HCT116 (cell line): ENCODE measurements around the gene MTHFS. TPM values are rescaled to one million over a fixed set of nuclear protein-coding genes. Genes with fewer than 3 reads are reported as not detected.

Experiments
- ATAC-seq: fragments of 200-7000 bp; cut with Tn5 transposase; 2 replicates; pipeline ENCODE4 v1.9.1; 2020; ENCODE audit warnings: mild to moderate bottlenecking, moderate library complexity
- BruUV-seq: library from RNA; stranded (reverse); fragments of 400-500 nt; replicated peaks from 2 replicates; lab custom pipeline; 2021; lab: Mats Ljungman, UMichigan
- CTCF ChIA-PET: fragments of 300-600 bp; sonication (Branson Sonifier 250); formaldehyde crosslinking; loops from one replicate; lab custom pipeline; 2021; ENCODE audit warnings: antibody characterized with exemption; lab: Charles Lee
- POLR2A ChIA-PET: fragments of 300-600, 350-600 bp; sonication (Branson Sonifier 250); formaldehyde crosslinking; loops from one replicate; lab custom pipeline; 2021; ENCODE audit warnings: antibody characterized with exemption; lab: Charles Lee
- RAD21 ChIA-PET, 2 experiments: fragments of 300-600 bp; sonication (Branson Sonifier 250); formaldehyde crosslinking; loops; one replicate each; lab custom pipeline; 2023; ENCODE audit warnings: low total read pairs in 2 of 2; ENCODE audit not compliant: uncharacterized antibody in 2 of 2, unreplicated experiment in 2 of 2, low non-redundant PET in 1 of 2; lab: Charles Lee
- DNase-seq: peaks from one replicate; pipeline ENCODE4 v3.0.0-alpha.2; 2010; ENCODE audit warnings: low read depth, low spot score
- H2AFZ ChIP-seq: fragments of 200-600 bp; shearing (Covaris generic), sonication (generic); 2 replicates; pipeline ENCODE4 v1.6.1; 2017; ENCODE audit warnings: low read depth, mixed run types, mixed read lengths, antibody characterized with exemption, low read length; ENCODE audit not compliant: poor library complexity, severe bottlenecking
- H3K27ac ChIP-seq: 2 replicates; pipeline ENCODE4 v1.5.1; 2012; ENCODE audit warnings: low read depth, low read length
- H3K27me3 ChIP-seq: fragments of 200-600 bp; sonication (generic); 2 replicates; pipeline ENCODE4 v1.6.1; 2016; ENCODE audit warnings: mixed run types, low read length, mixed read lengths; ENCODE audit not compliant: insufficient read depth
- H3K36me3 ChIP-seq, 2 experiments: fragments of 200-500 bp in 1 of 2; fragments of 200-600 bp in 1 of 2; sonication (Bioruptor generic) in 1 of 2; sonication (generic) in 1 of 2; 2 replicates each; pipeline versions ENCODE4 v1.5.1 to v1.6.1; 2014 to 2016; ENCODE audit warnings: low read length in 2 of 2, inconsistent platforms in 1 of 2, mixed read lengths in 1 of 2, mixed run types in 1 of 2; ENCODE audit not compliant: insufficient read depth in 2 of 2, control insufficient read depth in 1 of 2
- H3K4me1 ChIP-seq, 2 experiments: fragments of 200-600 bp in 1 of 2; sonication (generic) in 1 of 2; 2 replicates each; pipeline versions ENCODE4 v1.5.1 to v1.6.1; 2012 to 2017; ENCODE audit warnings: low read length in 2 of 2, inconsistent platforms in 1 of 2, mild to moderate bottlenecking in 1 of 2, mixed read lengths in 1 of 2, mixed run types in 1 of 2, moderate library complexity in 1 of 2; ENCODE audit not compliant: insufficient read depth in 2 of 2, control insufficient read depth in 1 of 2
- H3K4me2 ChIP-seq: fragments of 200-600 bp; sonication (generic); 2 replicates; pipeline ENCODE4 v1.6.1; 2017; ENCODE audit warnings: mixed run types, low read length, mixed read lengths
- H3K4me3 ChIP-seq, 2 experiments: fragments of 200-600 bp in 1 of 2; sonication (generic) in 1 of 2; replicated peaks in 1 of 2; 2 replicates each; pipeline ENCODE4 v1.5.1; 2011 to 2016; ENCODE audit warnings: low read length in 2 of 2, control low read depth in 1 of 2, low read depth in 1 of 2, mild to moderate bottlenecking in 1 of 2, mixed read lengths in 1 of 2, mixed run types in 1 of 2
- H3K79me2 ChIP-seq: fragments of 200-600 bp; sonication (generic); 2 replicates; pipeline ENCODE4 v1.6.1; 2017; ENCODE audit warnings: mild to moderate bottlenecking, mixed run types, low read length, moderate library complexity, mixed read lengths; ENCODE audit not compliant: insufficient read depth
- H3K9ac ChIP-seq: fragments of 200-600 bp; sonication (generic); 2 replicates; pipeline ENCODE4 v1.6.1; 2016; ENCODE audit warnings: low read length, mixed read lengths
- H3K9me2 ChIP-seq: fragments of 200-600 bp; sonication (generic), shearing (Covaris generic); 2 replicates; pipeline ENCODE4 v1.6.1; 2017; ENCODE audit warnings: mixed run types, mild to moderate bottlenecking, moderate library complexity; ENCODE audit not compliant: insufficient read depth
- H3K9me3 ChIP-seq, 2 experiments: fragments of 200-500 bp in 1 of 2; fragments of 200-600 bp in 1 of 2; sonication (Bioruptor generic) in 1 of 2; sonication (generic) in 1 of 2; 2 replicates each; pipeline ENCODE4 v1.6.1; 2014 to 2017; ENCODE audit warnings: low read length in 2 of 2, mixed read lengths in 2 of 2, inconsistent platforms in 1 of 2, low read depth in 1 of 2, mild to moderate bottlenecking in 1 of 2, mixed run types in 1 of 2, moderate library complexity in 1 of 2; ENCODE audit not compliant: control insufficient read depth in 1 of 2, insufficient read depth in 1 of 2
- H4K20me1 ChIP-seq: fragments of 200-600 bp; sonication (generic), shearing (Covaris generic); 2 replicates; pipeline ENCODE4 v1.6.1; 2017; ENCODE audit warnings: mixed run types, mild to moderate bottlenecking, moderate library complexity; ENCODE audit not compliant: insufficient read depth
- CBX3 ChIP-seq: IDR thresholded peaks from 2 replicates; pipeline ENCODE4 v1.6.1; 2012; ENCODE audit warnings: low read depth
- CEBPB ChIP-seq: IDR thresholded peaks from 2 replicates; pipeline ENCODE4 v1.6.1; 2012; ENCODE audit warnings: low read depth
- EGR1 ChIP-seq: IDR thresholded peaks from 2 replicates; pipeline ENCODE4 v1.6.1; 2012; ENCODE audit warnings: low read depth
- EZH2 ChIP-seq: fragments of 200-600 bp; sonication (generic); IDR thresholded peaks from 2 replicates; pipeline ENCODE4 v1.6.1; 2017; ENCODE audit warnings: antibody characterized with exemption, mixed run types
- FOSL1 ChIP-seq: IDR thresholded peaks from 2 replicates; pipeline ENCODE4 v1.6.1; 2012; ENCODE audit warnings: low read depth
- JUND ChIP-seq: IDR thresholded peaks from 2 replicates; pipeline ENCODE4 v1.6.1; 2012
- MAX ChIP-seq: IDR thresholded peaks from 2 replicates; pipeline ENCODE4 v1.6.1; 2012
- RAD21 ChIP-seq: IDR thresholded peaks from 2 replicates; pipeline ENCODE4 v1.6.1; 2012; ENCODE audit warnings: low read depth, mild to moderate bottlenecking
- SP1 ChIP-seq: IDR thresholded peaks from 2 replicates; pipeline ENCODE4 v1.6.1; 2012; ENCODE audit warnings: low read depth
- SRF ChIP-seq: IDR thresholded peaks from 2 replicates; pipeline ENCODE4 v1.6.1; 2012; ENCODE audit warnings: low read depth
- ZFX ChIP-seq: fragments of 450-650 bp; IDR thresholded peaks from 2 replicates; pipeline ENCODE4 v1.6.1; 2017
- intact Hi-C: fragments of 100-400 bp; cut with micrococcal nuclease; formaldehyde crosslinking; loops from 2 replicates; pipeline ENCODE4 v1.10.0; 2022
- total RNA-seq: library from RNA; stranded (reverse); gene quantifications from one replicate; pipeline ENCODE4 v1.2.1, GENCODE V29; 2021; ENCODE audit not compliant: unreplicated experiment
- TF ChIP-seq, protein P1 (sequence below): IDR thresholded peaks from 2 replicates; pipeline ENCODE4 v1.6.1; 2011; ENCODE audit warnings: mild to moderate bottlenecking, low read length, moderate library complexity; ENCODE audit not compliant: insufficient replicate concordance; ENCODE audit errors: extremely low read depth
- TF ChIP-seq, protein P2 (sequence below): IDR thresholded peaks from 2 replicates; pipeline ENCODE4 v1.6.1; 2012; ENCODE audit warnings: low read depth

Gene MTHFS
- total RNA-seq, 1 experiment from 2014 or later: 30.5 TPM

DNA sequence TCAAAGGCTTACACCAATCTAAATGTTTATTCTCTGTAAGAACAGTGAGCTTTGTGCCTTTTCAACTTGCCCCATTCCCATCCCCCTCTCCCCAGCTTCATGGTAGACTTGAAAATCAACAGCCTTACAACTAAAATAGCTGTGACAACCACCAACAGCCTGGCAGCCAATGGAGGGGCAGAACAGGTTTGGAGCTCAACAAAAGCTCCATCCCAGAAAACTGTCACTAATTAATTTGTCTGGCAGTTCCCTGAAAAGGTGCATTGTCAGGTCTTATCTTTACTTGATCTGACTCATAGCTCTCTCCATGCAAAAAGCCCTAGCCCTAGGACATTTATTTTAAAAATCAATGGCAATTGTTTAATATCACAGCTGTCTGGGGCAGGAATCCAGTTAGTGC is 22.6 kb downstream of the MTHFS start:
- BruUV-seq: no TSS peak

DNA sequence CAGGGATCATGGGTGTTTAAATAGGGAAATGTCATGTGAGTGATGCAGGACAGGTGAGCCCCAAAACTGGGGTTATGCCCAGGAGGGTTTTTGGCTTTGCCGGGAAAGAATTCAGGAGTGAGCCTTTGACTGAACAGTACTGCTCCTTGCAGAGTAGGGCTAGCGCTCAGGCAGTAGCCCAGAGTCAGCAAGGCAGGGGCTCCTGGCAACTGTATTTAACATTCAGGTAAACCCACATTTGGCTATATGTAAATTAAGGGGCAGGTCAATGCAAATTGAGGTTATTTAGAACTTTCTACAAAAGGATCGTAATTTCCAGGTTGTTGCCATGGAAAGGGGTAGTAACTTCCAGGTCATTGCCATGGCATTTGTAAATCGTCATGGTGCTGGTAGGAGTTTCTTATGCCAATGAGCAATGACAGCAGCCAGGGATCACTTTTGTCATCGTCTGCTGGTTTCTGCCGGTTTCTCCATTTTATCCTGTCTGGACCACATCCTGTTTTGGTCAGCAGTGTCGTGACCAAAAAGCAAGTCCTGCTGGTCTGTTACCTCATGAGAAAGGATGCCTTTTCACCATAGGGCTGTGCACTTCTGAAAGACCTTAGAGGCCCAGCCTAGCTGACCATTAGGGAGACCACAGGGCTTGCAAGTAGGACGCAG is 24.3 kb downstream of the MTHFS start:
- RAD21 ChIA-PET: no interaction called here
- CTCF ChIA-PET: interaction anchor here (2.4 kb wide), 1 partner anchor 19 kb away, joined by 16 read pairs; no protein-coding TSS in a partner anchor
- TF ChIP-seq CBX3: no peak
- TF ChIP-seq FOSL1: no peak
- TF ChIP-seq MAX: no peak
- TF ChIP-seq EZH2: no peak
- no peak for TF ChIP-seq JUND
- TF ChIP-seq SRF: no peak
- TF ChIP-seq CEBPB: no peak
- TF ChIP-seq, protein P1, sequence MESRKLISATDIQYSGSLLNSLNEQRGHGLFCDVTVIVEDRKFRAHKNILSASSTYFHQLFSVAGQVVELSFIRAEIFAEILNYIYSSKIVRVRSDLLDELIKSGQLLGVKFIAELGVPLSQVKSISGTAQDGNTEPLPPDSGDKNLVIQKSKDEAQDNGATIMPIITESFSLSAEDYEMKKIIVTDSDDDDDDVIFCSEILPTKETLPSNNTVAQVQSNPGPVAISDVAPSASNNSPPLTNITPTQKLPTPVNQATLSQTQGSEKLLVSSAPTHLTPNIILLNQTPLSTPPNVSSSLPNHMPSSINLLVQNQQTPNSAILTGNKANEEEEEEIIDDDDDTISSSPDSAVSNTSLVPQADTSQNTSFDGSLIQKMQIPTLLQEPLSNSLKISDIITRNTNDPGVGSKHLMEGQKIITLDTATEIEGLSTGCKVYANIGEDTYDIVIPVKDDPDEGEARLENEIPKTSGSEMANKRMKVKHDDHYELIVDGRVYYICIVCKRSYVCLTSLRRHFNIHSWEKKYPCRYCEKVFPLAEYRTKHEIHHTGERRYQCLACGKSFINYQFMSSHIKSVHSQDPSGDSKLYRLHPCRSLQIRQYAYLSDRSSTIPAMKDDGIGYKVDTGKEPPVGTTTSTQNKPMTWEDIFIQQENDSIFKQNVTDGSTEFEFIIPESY: no peak
- no peak for TF ChIP-seq EGR1
- TF ChIP-seq RAD21: no peak
- TF ChIP-seq, protein P2, sequence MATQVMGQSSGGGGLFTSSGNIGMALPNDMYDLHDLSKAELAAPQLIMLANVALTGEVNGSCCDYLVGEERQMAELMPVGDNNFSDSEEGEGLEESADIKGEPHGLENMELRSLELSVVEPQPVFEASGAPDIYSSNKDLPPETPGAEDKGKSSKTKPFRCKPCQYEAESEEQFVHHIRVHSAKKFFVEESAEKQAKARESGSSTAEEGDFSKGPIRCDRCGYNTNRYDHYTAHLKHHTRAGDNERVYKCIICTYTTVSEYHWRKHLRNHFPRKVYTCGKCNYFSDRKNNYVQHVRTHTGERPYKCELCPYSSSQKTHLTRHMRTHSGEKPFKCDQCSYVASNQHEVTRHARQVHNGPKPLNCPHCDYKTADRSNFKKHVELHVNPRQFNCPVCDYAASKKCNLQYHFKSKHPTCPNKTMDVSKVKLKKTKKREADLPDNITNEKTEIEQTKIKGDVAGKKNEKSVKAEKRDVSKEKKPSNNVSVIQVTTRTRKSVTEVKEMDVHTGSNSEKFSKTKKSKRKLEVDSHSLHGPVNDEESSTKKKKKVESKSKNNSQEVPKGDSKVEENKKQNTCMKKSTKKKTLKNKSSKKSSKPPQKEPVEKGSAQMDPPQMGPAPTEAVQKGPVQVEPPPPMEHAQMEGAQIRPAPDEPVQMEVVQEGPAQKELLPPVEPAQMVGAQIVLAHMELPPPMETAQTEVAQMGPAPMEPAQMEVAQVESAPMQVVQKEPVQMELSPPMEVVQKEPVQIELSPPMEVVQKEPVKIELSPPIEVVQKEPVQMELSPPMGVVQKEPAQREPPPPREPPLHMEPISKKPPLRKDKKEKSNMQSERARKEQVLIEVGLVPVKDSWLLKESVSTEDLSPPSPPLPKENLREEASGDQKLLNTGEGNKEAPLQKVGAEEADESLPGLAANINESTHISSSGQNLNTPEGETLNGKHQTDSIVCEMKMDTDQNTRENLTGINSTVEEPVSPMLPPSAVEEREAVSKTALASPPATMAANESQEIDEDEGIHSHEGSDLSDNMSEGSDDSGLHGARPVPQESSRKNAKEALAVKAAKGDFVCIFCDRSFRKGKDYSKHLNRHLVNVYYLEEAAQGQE: no peak
- no peak for TF ChIP-seq ZFX
- no peak for TF ChIP-seq SP1

More for the DNA sequence above, 22.6 kb downstream of the MTHFS start:
- H3K27ac ChIP-seq: no peak overlapping the region
- peaks cover 2 to 10% of the 10 kb centered on the region in 2 experiments; a peak in 3 of 4 replicates for H3K36me3 ChIP-seq
- H3K4me2 ChIP-seq: peak overlapping the region; percentile 10; the same call in 1 of the 2 replicates
- no peak overlapping the region for H2AFZ ChIP-seq
- H3K4me3 ChIP-seq: no peak overlapping the region
- DNase-seq: peak; percentile 35
- H4K20me1 ChIP-seq: no peaks in the 10 kb centered on the region
- no peak overlapping the region for H3K9ac ChIP-seq
- ChIA-PET POLR2A (no interaction called here), CTCF (interaction anchor here (2.4 kb wide), 1 partner anchor 20 kb away, joined by 16 read pairs; no protein-coding TSS in a partner anchor), RAD21 (no interaction called here)
- intact Hi-C loops: no loop called here
- peaks cover 6 to 11% of the 10 kb centered on the region in 2 experiments; a peak in 2 of 4 replicates for H3K4me1 ChIP-seq
- peaks cover 6 to 24% of the 10 kb centered on the region in 2 experiments; a peak in 3 of 4 replicates for H3K9me3 ChIP-seq
- ATAC-seq: peak; percentile 76
- peaks cover 5% of the 10 kb centered on the region for H3K79me2 ChIP-seq
- H3K9me2 ChIP-seq: no peaks in the 10 kb centered on the region
- no peaks in the 10 kb centered on the region for H3K27me3 ChIP-seq
- TF ChIP-seq FOSL1 (peak; percentile 31; the same call in 1 of the 2 replicates), ZFX (no peak)

More for the DNA sequence above, 24.3 kb downstream of the MTHFS start:
- Histone ChIP-seq H3K79me2 (peaks cover 13% of the 10 kb centered on the region), H3K9me3 (peaks cover 0 to 7% of the 10 kb centered on the region in 2 experiments; a peak in 1 of 4 replicates), H3K9ac (no peak overlapping the region), H3K9me2 (no peaks in the 10 kb centered on the region), H2AFZ (no peak overlapping the region), H3K27me3 (no peaks in the 10 kb centered on the region), H3K4me3 (no peak overlapping the region), H4K20me1 (no peaks in the 10 kb centered on the region), H3K27ac (no peak overlapping the region), H3K4me2 (no peak overlapping the region), H3K4me1 (peaks cover 6 to 11% of the 10 kb centered on the region in 2 experiments; a peak in 2 of 4 replicates), H3K36me3 (peaks cover 0 to 2% of the 10 kb centered on the region in 2 experiments; a peak in 2 of 4 replicates)
- intact Hi-C loops: no loop called here
- ATAC-seq: no peak
- no peak for DNase-seq
- POLR2A ChIA-PET: no interaction called here
- BruUV-seq: no TSS peak
